Bronchial epithelial cell (primary cell): Measurements from ENCODE around the gene PKN2. TPM values are rescaled to one million over a fixed set of nuclear protein-coding genes. Genes with fewer than 3 reads are reported as not detected.

Source experiments
- DNase-seq: peaks from one replicate; pipeline ENCODE4 v3.0.0-alpha.2; 2010; ENCODE audit warnings: low read depth
- FAIRE-seq: peaks from 2 replicates; lab custom pipeline; 2011; peaks lifted over from hg19 to GRCh38; lab: Jason Lieb, UNC
- H3K27me3 ChIP-seq: 2 replicates; pipeline ENCODE4 v1.5.1; 2011; ENCODE audit warnings: low read length; ENCODE audit not compliant: control insufficient read depth, insufficient read depth
- H3K36me3 ChIP-seq: 2 replicates; pipeline ENCODE4 v1.5.1; 2011; ENCODE audit warnings: low read length; ENCODE audit not compliant: control insufficient read depth, insufficient read depth
- H3K4me3 ChIP-seq: 2 replicates; pipeline ENCODE4 v1.5.1; 2011; ENCODE audit warnings: mild to moderate bottlenecking, low read depth, low read length, control low read depth
- CTCF ChIP-seq: IDR thresholded peaks from 2 replicates; pipeline ENCODE4 v1.5.1; 2011; ENCODE audit warnings: mild to moderate bottlenecking, moderate library complexity, low read length, control low read depth, inconsistent platforms; ENCODE audit not compliant: insufficient read depth, severe bottlenecking
- total RNA-seq: library from RNA; depleted of rRNA; stranded (reverse); fragments of >200 nt; gene quantifications from 2 replicates; pipeline ENCODE4 v1.2.1, GENCODE V29; 2014

The PKN2 gene
- total RNA-seq, 1 donor from 2014 or later = 18.2 TPM

- DNase-seq = no peak
- H3K4me3 ChIP-seq = no peak overlapping the region
- no peak for FAIRE-seq
- no peak for TF ChIP-seq CTCF
- no peaks in the 10 kb centered on the region for H3K27me3 ChIP-seq
- no peaks in the 10 kb centered on the region for H3K36me3 ChIP-seq
These were observed 103.2 kb downstream of the PKN2 start for GRCh38 chr1:88787023-88787903.

DNA sequence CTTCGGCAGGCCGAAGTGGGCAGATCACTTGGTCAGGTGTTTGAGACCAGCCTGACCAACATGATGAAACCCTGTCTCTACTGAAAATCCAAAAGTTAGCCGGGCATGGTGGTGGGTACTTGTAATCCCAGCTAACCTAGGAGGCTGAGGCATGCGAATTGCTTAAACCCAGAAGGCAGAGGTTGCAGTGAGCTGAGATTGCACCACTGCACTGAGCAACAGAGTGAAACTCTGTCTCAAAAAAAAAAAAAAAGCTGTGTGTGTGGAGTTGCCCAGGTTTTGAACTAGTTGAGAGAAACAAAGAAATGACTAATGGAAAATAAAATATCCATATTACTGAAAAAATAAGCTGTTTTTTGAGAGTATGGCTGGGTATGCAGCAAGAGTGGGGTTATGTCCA lies 107.1 kb downstream of the PKN2 start:
- no peak overlapping the region for H3K4me3 ChIP-seq
- H3K27me3 ChIP-seq = no peaks in the 10 kb centered on the region
- DNase-seq (no peak), FAIRE-seq (no peak)
- H3K36me3 ChIP-seq = peaks cover 1% of the 10 kb centered on the region
- TF ChIP-seq CTCF = no peak

DNA sequence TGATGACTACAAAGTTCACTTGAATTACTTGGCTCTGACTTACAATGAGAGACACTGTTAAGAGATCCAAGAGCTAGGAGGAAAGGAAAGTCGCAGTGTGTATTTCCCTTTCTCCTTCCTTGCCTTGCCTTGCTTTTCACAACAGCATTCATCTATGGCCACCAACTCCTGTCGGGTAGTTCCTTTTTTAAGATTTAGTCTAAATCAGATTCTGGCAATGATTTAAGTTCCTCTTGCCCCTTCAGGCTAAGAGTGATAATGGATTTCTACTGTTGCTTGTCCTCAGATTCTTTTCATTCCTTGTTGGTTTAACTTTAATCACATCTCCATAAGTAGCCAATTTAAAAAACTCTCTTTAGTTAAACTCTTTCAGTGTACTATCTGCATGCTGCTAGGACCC lies 115.4 kb downstream of the PKN2 start:
- FAIRE-seq (no peak), DNase-seq (no peak)
- H3K4me3 ChIP-seq = no peak overlapping the region
- no peaks in the 10 kb centered on the region for H3K27me3 ChIP-seq
- TF ChIP-seq CTCF = no peak
- H3K36me3 ChIP-seq = peaks cover 1% of the 10 kb centered on the region

GRCh38 chr1:88800382-88801051 lies 116.4 kb downstream of the PKN2 start:
- DNase-seq = peak; percentile 8
- peak; percentile 24 for TF ChIP-seq CTCF
- Histone ChIP-seq H3K36me3 (peaks cover 2% of the 10 kb centered on the region), H3K4me3 (no peak overlapping the region), H3K27me3 (no peaks in the 10 kb centered on the region)
- FAIRE-seq = no peak

GRCh38 chr1:88801575-88802208 lies 117.6 kb downstream of the PKN2 start:
- no peak overlapping the region for H3K4me3 ChIP-seq
- peaks cover 4% of the 10 kb centered on the region for H3K36me3 ChIP-seq
- FAIRE-seq (no peak), DNase-seq (peak; percentile 79)
- no peak for TF ChIP-seq CTCF
- no peaks in the 10 kb centered on the region for H3K27me3 ChIP-seq
